Fibroblast of pulmonary artery (primary cell): Measurements from ENCODE around the gene HIPK2.

Experiments
- DNase-seq: peaks from one replicate; pipeline ENCODE4 v3.0.0-alpha.2; 2010; ENCODE audit warnings: low read depth
- H3K4me3 ChIP-seq: replicated peaks from 2 replicates; pipeline ENCODE4 v1.5.1; 2011; ENCODE audit warnings: low read depth, mild to moderate bottlenecking, control low read depth, low read length, moderate library complexity
- CTCF ChIP-seq: IDR thresholded peaks from 2 replicates; pipeline ENCODE4 v1.5.1; 2011; ENCODE audit warnings: mild to moderate bottlenecking, control low read depth, low read length, inconsistent platforms; ENCODE audit errors: missing control alignments

The HIPK2 gene

DNA sequence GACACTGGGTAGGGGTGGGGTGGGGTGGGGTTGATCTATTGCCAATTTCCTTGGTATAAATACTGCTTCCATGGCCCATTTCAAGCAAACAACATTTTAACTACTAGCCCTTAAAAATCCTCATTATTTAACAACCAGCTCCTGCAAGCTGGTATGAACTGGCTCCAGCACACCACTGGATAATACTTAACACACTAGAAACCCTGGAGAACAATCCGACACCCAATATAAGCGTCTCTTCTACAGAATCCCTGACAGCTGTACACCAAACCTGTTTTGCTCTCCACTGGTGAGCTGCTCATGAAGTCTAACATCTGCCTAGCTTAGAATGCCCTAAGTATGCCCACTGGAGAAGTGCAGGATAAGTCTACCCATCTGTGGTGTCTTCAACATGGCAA is 116.8 kb downstream of the HIPK2 start:
- TF ChIP-seq CTCF: no peak
- H3K4me3 ChIP-seq: no peak overlapping the region
- no peak for DNase-seq

DNA sequence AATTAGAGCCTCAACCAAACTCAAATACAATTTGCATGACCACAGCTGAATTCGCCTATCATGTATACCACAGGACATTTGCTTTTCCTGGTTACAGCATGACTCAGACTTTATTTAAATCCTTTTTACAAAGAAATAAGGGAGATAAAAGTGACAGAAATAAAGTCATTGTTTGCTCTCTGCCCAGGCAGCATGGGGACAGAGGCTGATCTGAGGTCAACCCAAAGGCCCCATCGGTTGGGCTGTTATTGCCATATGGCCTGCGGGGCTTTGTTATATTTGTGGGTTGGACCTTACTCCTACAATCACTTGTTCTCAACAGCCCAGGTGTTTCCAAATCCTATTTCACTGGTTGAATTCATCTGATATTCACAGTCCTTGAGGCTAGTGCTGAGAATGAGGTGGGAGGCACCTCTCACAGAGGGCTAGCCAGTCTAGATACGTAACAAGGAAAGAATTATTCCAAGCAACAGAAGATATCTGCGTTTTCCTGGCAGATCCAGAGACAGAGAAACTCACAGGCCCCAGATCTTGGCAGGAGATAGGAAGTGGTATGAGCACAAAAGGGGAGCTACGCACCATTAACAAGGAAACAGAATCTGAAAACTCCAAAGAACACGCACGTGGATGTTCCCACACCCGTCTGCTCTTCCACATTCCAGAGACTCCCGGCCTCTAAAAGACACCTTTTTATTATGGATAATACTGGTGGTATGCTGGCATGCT is 117.3 kb downstream of the HIPK2 start:
- H3K4me3 ChIP-seq: no peak overlapping the region
- TF ChIP-seq CTCF: no peak
- DNase-seq: no peak

DNA sequence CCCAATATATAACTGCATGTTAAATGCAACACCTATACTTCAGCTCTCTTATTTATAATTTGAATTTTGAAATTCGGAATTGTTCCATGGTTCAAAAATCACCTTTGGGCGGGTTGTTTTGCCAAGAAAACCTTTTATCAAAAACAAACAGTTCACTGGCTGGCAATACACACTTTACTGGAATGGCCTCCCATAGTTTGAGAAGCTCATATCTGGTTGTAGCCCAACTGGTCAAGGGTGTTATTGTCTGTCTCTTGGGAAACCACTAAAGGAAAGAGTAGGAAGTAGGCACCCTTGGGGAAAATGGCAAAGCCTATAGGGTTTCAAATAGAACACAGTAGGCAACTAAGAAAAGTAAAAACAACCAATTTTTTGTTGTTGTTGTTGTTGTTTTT is 117.9 kb downstream of the HIPK2 start:
- TF ChIP-seq CTCF: no peak
- no peak for DNase-seq
- H3K4me3 ChIP-seq: no peak overlapping the region

- no peak for DNase-seq
- no peak for TF ChIP-seq CTCF
- H3K4me3 ChIP-seq: no peak overlapping the region
These were observed 118.7 kb downstream of the HIPK2 start for GRCh38 chr7:139658908-139659675.

DNA sequence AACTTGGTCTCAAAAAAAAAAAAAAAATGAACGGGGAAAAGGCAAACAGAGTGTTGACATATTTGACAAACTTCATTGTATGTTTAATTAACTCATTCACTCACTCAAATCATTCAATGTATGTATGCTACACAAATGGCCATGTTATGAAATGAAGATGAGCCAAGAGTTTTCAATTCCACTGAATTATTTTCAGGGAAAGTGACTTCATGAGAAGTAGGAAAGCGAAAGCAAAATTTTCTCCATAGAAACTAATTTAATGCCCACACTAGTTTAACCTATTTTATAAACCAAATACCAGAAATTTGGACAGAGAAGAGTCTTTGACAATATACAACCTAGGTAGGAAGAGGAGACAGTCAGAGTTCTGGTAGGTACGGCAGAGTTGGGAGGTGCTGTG is 119.5 kb downstream of the HIPK2 start:
- H3K4me3 ChIP-seq: no peak overlapping the region
- no peak for DNase-seq
- no peak for TF ChIP-seq CTCF

DNA sequence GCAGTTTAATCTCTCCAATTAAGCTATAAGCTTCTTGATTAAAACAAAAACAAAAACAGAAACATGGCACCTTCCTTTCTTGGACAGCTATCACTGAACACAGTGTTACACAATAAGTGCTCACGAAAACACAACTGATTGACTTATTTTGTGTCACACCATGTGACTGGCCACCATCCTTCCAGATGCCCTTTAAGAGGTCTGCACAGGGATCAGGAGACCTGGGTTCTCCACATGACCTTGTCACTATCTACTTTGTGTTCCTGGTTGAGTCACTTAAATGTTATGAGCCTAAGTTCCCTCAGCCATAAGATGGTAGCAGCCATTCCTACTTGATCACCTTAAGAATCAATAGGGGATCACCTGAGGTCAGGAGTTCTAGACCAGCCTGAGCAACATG is 120.1 kb downstream of the HIPK2 start:
- H3K4me3 ChIP-seq: no peak overlapping the region
- no peak for DNase-seq
- no peak for TF ChIP-seq CTCF
